HCT116 (cell line): ENCODE measurements around the gene SLC13A3.

ENCODE experiments used
- CEBPB ChIP-seq: IDR thresholded peaks from 2 replicates; pipeline ENCODE4 v1.6.1; 2012; ENCODE audit warnings: low read depth
- CTCF ChIP-seq, 3 experiments: fragments of 200-600 bp in 1 of 3; sonication (generic) in 1 of 3; IDR thresholded peaks in 2 of 3; conservative IDR thresholded peaks in 1 of 3; 2 replicates each; pipeline ENCODE4 v1.5.1; 2012 to 2017; ENCODE audit warnings: low read depth in 2 of 3, low read length in 2 of 3, antibody characterized with exemption in 1 of 3, borderline replicate concordance in 1 of 3, control low read depth in 1 of 3, mild to moderate bottlenecking in 1 of 3, mixed read lengths in 1 of 3, mixed run types in 1 of 3, moderate library complexity in 1 of 3; ENCODE audit not compliant: insufficient read depth in 1 of 3
- MAX ChIP-seq: IDR thresholded peaks from 2 replicates; pipeline ENCODE4 v1.6.1; 2012
- POLR2AphosphoS5 ChIP-seq: IDR thresholded peaks from 2 replicates; pipeline ENCODE4 v1.6.1; 2011; ENCODE audit warnings: mild to moderate bottlenecking, low read depth, low read length, moderate library complexity
- SIN3A ChIP-seq: IDR thresholded peaks from 2 replicates; pipeline ENCODE4 v1.6.1; 2012; ENCODE audit warnings: low read depth
- SP1 ChIP-seq: IDR thresholded peaks from 2 replicates; pipeline ENCODE4 v1.6.1; 2012; ENCODE audit warnings: low read depth

- TF ChIP-seq MAX: no peak
- no peak for TF ChIP-seq POLR2AphosphoS5
- no peak for TF ChIP-seq SIN3A
- TF ChIP-seq CTCF (IDR thresholded peaks at IDR 0.05 in 2 of 3, conservative IDR thresholded peaks at IDR 0.05 in 1 of 3; ENCODE audit: borderline replicate concordance in 1 of 3, insufficient read depth in 1 of 3, low read depth in 2 of 3, low read length in 2 of 3): no peak
- no peak for TF ChIP-seq CEBPB
- TF ChIP-seq SP1: no peak
Measured at GRCh38 chr20:46672543-46673148, 21.4 kb upstream of the SLC13A3 start.
